COR-L47 (cell line): Measurements from ENCODE around the gene INPP5A.
A peak's percentile ranks its signal among the peaks of the same experiment; 100 is the strongest.

Source experiments
- DNase-seq: peaks from one replicate; lab custom pipeline; 2025; lab: John Stamatoyannopoulos, UW

INPP5A gene

DNA sequence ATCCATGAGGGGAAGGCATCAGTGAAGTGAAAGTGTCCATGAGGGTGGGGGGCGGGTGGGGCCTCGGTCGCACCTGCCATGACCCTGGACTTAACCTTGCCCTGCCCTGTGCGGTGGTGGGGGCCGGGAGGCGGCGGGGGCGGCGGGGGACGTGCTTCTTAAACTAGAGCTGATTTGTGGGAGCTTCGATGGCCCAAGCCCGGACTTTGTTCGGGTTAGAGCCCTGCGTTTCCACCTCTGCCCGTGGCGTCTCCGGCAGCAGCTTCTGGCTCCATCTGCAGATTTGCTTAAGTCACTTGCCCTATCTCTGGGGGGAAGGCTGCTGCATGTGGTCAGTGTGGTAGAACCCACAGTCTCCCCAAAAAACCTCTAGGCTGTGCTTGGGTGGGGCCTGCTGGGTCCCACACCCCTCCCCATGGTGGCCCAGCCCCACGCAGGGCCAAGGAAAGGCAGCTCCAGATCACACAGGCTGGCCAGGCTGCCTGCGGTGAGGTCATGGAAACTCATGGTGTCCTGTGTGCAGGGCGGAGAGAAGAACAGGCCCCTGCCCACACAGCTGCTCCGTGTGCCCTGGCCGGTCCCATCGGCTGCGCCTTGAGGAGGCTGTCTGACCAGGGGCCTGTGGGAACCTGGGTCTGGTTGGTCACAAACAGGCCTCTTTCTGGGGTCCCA, 93.2 kb downstream of the INPP5A start:
- DNase-seq: no peak

DNA sequence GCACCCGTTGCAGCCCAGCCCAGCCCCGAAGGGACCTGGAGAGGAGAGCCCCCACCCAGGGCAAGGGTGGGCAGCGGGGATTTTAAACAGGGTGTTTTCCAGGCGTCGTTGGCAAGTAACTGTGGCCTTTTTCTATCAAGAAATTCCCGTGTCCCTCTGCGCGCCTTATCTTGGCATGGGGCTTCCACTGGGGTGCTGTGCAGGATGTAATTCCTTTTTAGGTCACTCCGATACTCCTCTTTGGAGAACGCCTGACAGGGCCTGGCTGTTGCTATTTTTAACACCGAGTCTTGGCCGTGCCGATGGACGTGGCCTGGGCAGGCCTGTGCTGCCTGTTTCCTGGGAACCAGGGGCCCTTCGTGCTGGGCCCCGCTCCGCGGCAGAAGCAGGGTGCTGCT, 93.8 kb downstream of the INPP5A start:
- DNase-seq: no peak

DNA sequence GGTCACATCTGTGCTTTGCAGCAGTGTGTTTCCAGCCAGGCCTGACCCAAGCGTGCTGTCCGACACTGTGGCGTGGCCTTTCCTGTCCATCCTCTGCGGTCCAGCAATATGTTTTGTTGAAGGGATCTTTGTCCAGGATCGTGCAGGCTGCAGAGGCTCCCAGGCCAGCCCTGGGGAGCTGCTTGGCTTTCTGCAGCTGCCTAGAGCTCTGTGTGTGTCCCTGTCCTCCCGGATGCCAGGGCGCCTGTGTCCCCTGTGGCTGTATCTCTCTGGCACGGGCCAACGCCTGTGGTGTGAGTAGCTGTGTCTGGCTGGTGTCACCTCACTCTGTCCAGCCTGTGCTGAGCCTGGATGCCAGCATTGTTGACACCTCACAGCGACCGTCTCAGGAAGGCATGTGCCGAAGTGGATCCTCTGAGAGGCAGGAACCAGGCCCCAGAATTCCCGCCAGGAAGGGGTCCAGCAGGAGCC, 94.5 kb downstream of the INPP5A start:
- no peak for DNase-seq

DNA sequence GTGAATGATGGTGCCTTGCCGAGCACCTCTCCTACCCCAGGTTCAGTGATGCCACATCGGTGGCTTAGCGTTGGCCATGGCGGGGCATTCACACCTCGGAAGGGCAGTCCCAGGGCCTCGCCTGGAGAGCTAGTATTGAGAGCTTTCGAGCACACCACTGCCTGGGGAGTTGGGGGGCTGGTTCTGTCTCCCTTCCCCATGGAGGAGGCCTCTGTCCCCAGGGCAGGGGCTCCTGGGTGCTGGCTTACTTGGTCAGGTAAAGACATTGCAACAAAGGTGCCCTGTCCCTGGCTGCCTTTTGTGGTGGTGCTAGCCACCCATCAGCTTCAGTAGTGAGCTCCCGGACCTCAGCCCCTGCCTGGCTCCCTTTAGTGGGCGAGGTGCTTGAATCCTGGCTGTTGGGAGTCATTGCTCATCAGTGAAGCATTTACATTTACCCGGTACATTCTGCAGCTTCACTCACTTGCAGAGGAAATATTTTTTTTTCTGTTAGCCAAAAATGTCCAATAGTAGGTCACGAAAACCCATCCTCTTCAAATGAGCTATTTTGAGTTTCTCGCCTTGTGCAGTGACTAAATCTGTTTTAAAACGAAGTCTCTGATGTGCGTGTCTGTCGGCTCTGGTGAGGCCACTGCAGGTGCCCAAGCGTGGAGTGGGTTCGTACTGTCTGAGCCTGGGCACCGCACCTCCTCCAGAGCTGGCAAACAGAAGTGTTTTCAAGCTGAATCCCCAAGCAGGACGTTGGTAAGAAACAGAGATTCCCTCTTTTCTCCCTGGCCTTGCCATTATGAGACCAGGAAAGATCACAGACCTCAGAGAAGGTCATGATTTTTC, 95.5 kb downstream of the INPP5A start:
- DNase-seq: no peak

DNA sequence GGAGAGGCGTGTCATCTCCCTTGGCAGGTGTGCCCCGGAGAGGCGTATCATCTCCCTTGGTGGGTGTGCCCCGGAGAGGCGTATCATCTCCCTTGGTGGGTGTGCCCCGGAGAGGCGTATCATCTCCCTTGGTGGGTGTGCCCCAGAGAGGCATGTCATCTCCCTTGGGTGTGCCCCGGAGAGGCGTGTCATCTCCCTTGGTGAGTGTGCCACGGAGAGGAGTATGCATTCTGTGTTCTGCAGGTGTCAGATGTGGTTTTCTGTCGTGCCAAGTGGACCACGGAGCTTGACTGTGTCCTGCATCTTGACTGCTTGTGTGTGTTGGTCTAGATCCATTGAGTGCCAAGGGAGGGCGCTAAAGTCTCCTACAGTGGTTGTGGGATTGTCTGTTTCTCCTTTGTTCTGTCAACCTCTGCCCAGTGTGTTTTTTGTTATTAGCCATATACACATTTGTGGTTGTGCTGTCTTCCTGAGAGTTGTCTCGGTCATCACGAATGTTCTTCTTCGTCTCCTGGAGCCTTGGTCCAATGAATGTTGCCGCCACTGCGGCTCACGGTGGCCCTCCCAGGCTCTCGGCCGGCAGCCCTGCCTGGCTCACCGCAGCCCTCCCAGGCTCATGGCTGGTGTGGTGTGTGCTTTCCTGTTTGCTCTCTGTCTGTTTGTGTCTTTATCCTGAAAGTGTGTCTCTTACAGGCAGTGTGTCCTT, 96.8 kb downstream of the INPP5A start:
- DNase-seq: no peak

DNA sequence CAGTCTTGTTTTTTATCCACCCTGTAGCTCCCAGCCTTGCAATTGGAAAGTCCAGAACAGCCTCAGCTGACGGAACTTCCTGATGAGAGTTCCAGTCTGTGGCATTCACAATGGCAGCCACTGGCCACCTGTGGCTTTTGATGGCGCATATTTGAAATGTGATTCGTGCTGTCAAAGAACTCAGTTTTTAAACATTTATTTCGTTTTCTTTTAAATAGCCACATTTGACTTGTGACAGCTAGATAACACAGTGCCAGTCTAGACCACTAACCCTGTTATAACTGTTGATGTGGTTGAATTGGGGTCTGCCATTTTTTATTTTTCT, 97.3 kb downstream of the INPP5A start:
- no peak for DNase-seq

DNA sequence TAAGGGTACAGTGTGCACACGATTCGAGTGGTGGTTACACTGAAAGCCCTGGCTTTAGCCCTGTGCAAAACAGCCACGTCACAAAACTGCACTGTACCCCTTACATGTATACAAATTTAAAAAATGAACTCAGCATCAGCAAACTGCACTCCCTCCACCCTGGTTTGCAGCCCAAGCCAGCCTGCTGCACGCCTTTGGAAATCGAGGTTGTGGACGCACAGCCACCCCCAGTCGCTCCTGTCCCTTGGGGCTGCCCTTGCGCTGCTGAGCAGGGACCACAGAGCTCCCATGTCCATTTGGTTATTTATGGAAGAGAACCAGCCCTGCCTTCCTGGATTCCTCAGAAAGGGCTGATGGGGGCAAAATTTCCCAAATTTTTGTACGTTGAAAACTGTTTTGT, 98.8 kb downstream of the INPP5A start:
- DNase-seq: no peak

DNA sequence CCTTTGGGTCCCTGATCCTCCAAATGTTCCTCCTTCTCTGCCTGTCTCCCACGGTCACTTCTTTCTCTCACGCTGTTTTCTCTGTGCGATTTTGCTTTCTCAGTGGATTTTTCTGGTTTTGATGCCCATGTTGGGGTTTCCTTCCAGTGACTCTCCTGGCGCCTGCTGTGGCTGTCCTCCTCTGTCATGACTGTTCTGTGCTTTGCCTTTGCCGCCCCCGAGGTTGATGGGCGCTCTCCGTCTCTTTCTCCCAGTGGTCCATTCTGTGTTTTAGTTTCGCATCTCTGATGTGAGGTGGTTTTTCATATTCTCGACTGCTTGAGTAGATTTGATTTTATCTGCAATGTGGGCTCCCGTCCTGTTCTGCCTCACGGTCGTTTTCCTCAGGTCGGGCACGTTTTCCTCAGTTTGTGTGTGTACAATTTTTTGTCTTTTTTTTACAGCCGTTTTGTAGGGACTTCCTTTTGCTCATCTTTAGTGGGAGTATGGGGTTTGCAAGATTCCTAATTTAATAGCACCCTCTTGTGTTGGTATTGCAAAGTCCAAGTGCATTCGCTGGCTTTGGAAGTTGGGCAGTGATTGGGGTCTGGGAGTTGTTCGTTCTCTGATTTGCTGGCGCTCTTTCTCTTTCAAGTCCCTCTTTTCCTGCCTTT, 100.0 kb downstream of the INPP5A start:
- DNase-seq: peak; percentile 12

DNA sequence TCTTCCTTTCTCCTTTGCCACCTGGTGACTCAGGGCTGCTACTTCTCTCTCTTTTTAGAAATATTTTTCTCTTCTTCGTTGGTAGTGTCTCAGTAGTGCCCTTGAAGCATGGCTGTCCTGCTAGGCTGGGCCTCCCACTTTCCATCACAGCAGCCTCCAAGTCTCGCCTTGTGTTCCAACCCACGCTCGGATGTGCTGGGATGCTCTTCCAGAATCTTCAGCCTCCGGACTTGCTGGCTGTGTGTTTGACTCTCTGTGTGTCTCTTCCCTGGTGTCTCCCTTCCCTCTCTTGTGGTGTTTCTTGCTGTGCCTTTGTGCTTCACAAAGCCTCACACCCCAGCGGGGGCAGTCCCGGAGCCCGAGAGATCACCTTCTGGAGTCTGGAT, 100.5 kb downstream of the INPP5A start:
- no peak for DNase-seq

DNA sequence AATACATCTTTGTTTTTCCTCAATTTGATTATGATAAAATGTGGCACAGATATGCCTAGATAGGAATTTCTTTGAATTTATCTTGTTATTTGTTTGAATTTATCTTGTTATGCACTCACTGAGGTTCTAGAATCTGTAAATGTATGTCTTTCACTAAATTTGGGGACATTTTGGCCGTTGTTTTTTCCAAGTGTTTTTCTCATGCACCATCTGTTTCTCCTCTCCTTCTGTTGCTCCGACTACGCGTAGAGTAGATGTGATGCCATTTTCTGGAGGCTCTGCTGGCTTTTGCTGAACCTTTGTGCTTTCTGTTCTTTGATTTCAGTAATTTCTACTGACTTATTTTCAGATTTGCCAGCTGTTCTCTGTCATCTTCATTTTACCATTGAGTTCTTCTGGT, 101.9 kb downstream of the INPP5A start:
- no peak for DNase-seq

DNA sequence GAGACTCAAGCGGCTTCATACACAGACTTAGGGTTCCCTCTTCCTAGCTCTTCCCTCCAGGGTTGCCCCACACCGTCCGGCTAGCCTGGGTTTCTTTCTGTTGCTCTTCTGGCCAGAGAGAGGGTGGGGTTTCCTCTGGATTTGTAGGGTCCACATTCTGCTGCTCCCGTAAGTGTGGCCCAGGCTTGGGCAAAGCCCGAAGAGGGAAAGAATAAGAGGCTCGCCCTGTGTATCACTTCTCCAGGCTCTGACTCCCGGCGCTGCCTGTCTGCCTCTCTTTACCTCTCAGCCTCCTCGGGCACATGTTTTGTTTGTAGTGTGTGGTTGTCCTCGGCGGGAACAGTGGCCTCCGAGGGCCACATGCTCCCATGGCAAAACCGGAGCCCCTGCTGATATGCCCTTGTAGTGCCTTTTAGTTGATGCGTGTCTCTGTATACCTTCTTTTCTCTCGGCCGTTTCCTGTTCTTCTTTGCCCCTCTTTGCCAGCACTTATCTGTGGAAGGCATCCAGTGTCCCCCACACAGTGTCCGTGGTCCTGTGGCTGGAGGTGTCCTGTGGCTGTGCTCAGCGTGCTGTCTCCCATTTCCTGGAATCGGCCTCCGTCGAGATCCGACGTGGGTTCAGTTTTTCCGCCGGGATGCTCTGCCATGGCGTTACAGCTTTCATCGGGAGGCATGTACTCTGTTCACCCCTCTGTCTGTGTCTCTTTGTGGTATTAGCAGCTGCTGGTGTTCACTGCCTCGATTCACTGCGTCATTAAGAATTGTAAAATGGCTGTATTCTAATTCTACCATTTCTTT, 102.9 kb downstream of the INPP5A start:
- DNase-seq: no peak

DNA sequence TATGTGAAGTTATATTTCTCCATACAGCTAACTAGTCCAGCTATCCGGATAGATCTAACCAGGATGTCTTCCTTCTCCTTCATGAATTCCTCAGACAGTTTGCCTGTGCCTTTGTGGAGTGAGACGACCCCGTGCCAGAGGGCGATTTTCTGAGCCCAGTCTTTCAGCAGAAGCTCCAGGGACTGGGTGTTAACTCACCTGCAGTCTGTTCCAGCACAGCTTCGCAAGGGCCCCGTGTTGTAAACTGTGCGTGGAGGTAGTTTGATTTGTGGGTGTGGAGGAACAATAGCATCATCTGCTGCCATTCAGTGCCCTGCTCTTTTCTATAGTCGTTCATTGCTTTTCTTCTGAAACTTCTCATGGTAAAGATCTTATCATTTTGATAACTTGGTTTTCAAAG, 103.8 kb downstream of the INPP5A start:
- no peak for DNase-seq

DNA sequence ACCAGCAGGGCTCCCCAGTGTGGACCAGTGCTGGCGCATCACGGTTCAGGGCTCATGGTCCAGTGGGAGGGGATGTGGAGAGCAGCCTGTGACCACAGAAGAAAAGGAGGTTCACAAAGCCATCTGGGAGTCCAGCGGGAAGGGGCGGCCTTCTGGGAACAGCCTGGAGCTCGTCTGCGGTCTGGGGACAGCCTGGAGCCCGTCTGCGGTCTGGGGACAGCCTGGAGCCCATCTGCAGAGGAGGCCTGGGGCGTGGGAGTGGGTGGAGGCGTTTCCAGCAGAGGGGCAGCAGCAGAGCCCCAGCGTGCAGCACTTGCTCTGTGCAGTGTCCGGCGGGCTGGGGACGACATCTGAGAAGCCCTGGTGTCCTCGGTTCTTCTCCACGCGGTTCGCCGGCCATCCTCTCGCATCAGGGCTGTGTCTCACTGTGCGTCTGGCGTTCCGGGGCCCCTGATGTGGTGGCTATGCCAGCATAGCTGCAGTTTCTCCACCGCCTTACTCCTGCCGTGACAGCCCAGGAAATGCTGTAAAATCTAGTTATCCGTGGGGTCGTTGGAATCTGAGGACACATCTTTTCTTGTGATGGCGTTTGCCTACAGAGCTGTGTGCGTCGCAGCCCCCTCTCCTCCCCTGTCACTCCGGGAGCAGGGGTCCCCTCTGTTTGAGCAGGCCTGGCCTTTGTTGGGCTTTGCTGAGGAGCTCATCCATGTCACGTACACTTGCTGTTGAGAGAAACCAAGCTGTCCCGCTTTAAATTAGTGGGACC, 104.6 kb downstream of the INPP5A start:
- no peak for DNase-seq

DNA sequence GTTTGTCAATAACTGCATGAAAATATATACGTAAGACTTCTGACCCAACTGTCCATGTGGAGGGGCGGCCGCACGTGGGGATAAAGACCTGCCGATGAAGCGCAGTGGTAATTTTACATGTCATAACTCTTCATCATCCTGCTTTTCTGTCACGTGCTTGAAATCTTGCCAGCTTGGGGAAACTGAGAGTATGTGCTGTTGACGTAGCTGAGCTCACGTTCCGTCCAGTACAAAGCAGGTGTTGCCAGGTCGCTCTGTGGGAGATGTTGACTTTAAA, 105.1 kb downstream of the INPP5A start:
- DNase-seq: no peak

DNA sequence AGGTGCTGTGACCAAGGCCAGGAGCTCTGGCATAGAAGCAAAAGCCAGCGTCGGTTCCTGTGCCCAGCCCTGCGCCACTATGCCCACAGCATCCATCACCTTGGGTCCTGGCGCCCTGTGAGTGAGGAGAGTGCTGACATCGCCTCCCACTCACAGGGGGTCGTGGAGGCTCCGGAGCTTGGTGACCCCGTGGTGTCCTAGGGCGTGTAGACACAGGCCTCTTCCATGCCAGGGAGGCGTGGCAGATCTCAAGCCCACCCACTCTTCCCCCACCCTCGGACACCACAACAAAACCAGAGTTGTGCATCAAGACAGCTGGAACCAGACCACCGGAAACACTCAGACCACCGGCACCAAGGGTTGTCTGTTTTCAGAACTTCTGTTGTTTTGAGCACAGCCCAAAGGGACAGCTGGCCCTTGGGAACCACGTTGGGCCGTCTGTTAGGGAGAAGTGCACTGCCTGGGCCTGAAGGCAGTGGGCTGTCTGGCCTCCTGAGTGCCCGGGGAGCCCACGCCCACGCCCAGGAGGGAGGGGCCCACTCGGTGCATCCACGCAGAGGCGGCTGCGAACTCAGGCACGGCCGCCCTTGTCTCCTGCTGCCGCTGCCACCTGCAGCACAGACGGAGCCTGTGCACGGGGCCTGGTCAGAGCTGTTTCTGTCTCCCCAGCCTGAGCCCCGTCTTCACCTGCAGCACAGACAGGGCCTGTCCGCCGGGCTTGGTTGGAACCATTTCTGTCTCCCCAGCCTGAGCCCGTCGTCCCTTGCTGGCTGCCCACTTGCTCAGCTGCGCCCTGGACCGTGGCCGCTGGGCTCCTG, 106.3 kb downstream of the INPP5A start:
- DNase-seq: no peak

DNA sequence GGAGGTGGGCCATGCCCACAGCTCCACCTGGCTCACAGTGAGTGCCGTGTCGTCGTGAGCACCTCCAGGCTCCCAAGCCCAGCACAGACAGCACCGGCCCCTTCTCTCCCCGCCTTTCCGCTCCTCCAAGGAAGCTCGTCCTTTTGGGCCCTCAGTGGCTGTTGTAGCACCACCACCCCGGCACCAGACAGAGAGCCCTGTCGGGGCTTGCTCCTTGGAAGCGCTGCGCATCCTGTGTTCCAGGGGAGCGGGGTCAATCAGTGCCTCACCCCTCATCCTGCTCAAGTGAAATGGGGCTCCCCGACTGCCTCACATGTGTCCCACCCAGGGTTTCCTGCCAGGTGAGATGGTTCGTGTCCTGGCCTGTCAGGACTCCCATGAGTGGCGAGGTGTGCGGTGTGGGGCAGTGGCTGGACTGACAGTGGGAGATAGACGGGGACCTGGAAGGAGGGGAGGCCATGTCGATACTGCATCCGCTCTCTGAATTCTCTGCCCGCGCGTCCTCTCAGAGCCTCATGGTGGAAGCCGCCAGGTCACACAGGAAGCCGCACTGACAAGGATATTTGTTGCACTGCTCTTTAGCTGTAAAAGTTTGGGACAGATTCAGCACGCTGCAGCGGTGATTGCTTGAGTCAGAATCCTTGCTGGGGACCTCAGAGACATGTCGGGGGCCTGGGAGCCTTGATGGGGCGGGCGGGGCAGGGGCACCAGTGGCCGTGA, 107.1 kb downstream of the INPP5A start:
- DNase-seq: no peak

DNA sequence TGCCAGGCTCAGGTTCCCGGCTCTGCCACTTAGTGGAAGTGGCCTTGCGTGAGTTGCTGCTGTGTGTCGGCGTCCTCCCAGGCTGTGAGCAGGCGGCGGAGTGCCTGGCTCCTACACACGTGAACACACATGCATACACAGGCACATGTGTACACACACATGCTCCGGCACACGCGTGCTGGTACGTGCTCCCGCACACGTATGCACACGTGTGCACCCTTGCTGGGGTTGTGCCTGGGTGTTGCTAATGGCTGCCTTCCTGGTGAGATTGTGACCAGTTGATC, 107.6 kb downstream of the INPP5A start:
- no peak for DNase-seq

DNA sequence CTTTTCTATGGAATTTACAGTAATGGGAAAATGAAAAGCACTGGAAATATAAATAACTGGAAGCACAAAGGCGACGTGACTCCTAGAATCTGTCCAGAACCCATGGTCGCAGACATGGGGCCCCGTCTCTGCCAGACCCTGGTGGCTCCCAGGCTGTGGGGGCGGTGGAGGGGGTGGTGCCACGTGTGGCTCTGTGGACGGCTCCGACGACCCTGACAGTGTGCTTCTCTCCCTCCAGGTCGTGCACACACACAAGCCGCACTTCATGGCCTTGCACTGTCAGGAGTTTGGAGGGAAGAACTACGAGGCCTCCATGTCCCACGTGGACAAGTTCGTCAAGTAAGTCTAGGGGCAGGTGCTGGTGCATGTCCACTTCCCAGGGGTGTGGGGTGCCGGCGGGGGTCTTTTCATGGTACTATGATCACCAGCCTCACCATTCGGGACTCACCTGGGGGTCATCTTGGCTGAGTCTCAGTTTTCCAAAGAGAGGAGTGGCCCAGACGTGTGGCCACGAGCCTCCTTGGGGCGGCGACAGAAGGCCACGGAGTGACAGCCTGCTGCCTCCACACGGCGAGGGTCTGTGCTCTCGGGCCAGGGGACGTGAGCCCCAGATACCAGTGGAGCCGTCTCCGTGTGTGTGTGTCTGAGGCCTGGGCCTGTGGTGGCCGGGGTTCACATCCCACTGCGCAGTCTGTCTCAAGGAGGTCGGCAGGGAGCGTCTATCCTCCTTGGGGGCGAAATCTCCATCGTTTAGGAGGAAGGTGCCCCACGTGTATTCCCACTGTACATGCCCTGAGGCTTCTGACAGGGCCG, 108.2 kb downstream of the INPP5A start:
- DNase-seq: no peak

DNA sequence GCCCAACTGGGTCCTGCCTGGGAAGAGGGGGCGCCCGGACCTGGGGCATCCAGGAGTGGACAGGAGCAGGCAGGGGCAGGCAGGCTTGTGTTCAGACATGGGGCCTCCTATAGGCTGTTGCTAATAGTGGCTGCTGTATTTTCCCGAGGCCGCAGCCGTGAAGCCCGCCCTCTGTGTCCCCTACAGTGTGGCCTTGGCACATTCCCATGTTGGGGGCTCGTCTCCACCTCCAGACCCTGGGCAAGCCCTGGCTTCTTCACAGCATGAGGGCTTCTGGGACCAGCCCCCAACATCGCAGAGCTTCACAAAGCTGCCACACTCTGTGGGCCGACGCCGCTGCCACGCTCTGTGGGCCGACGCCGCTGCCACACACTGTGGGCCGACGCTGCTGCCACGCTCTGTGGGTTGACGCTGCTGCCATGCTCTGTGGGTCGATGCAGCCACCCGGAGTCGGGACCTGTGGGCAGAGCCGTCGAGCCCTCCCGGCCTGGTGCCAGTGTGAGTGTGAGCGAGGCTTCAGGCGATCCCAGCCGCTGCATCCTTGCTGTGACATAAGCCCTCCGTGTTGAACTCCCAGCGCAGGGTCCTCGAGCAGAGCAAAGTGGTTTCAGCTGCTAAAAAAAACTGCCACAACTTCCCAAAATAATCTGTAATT, 109.0 kb downstream of the INPP5A start:
- DNase-seq: no peak
